ENCODE measurements around the gene TVP23B.

- TF ChIP-seq POLR2A (IDR thresholded peaks at IDR 0.05), result no peak
- TF ChIP-seq CTCF (IDR thresholded peaks at IDR 0.05), result no peak
These were observed 70.2 kb downstream of the TVP23B start for GRCh38 chr17:18851201-18851600.

All from uterus (tissue), 2 donors.